Kidney epithelial cell (primary cell): ENCODE measurements around the gene LIN52. TPM values are rescaled to one million over a fixed set of nuclear protein-coding genes. Genes with fewer than 3 reads are reported as not detected.
A peak's percentile ranks its signal among the peaks of the same experiment; 100 is the strongest.

Experiments
- DNase-seq: peaks from one replicate; pipeline ENCODE4 v3.0.0-alpha.2; 2010; ENCODE audit warnings: low read depth
- H3K27me3 ChIP-seq: 2 replicates; pipeline ENCODE4 v1.6.0; 2011; ENCODE audit warnings: low read length; ENCODE audit not compliant: control insufficient read depth, insufficient read depth
- H3K36me3 ChIP-seq: 2 replicates; pipeline ENCODE4 v1.5.1; 2011; ENCODE audit warnings: low read length; ENCODE audit not compliant: control insufficient read depth, insufficient read depth
- H3K4me3 ChIP-seq: 2 replicates; pipeline ENCODE4 v1.5.1; 2011; ENCODE audit warnings: low read depth, mild to moderate bottlenecking, control low read depth, low read length
- total RNA-seq: library from RNA; depleted of rRNA; stranded (reverse); fragments of >200 nt; gene quantifications from 2 replicates; pipeline ENCODE4 v1.2.3, GENCODE V29; 2015
- TF ChIP-seq, protein P1 (sequence below): IDR thresholded peaks from 2 replicates; pipeline ENCODE4 v1.5.1; 2011; ENCODE audit warnings: mild to moderate bottlenecking, moderate library complexity, low read length, control low read depth, inconsistent platforms; ENCODE audit not compliant: insufficient read depth, poor library complexity, severe bottlenecking

Gene LIN52
- total RNA-seq, 1 donor from 2014 or later = 7.8 TPM

DNA sequence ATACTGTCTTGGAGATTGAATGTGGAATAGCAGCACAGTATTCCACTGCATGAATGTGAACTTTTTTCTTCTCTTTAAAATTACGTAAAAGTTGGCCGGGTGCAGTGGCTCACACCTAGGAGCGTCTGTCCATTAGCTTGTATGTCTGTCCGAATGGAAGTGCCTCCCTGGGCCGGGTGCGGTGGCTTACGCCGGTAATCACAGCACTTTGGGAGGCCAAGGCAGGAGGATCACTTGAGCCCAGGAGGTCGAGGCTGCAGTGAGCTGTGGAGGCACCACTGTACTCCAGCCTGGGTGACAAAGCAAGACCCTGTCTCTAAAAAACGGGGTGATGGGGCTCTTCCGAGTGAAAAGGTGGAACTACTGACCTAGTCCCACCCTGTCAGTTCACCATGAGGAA, 131.9 kb downstream of the LIN52 start:
- TF ChIP-seq, protein P1, sequence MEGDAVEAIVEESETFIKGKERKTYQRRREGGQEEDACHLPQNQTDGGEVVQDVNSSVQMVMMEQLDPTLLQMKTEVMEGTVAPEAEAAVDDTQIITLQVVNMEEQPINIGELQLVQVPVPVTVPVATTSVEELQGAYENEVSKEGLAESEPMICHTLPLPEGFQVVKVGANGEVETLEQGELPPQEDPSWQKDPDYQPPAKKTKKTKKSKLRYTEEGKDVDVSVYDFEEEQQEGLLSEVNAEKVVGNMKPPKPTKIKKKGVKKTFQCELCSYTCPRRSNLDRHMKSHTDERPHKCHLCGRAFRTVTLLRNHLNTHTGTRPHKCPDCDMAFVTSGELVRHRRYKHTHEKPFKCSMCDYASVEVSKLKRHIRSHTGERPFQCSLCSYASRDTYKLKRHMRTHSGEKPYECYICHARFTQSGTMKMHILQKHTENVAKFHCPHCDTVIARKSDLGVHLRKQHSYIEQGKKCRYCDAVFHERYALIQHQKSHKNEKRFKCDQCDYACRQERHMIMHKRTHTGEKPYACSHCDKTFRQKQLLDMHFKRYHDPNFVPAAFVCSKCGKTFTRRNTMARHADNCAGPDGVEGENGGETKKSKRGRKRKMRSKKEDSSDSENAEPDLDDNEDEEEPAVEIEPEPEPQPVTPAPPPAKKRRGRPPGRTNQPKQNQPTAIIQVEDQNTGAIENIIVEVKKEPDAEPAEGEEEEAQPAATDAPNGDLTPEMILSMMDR = no peak
- H3K4me3 ChIP-seq = no peak overlapping the region
- H3K36me3 ChIP-seq = no peaks in the 10 kb centered on the region
- DNase-seq = no peak
- H3K27me3 ChIP-seq = peaks cover 33% of the 10 kb centered on the region

DNA sequence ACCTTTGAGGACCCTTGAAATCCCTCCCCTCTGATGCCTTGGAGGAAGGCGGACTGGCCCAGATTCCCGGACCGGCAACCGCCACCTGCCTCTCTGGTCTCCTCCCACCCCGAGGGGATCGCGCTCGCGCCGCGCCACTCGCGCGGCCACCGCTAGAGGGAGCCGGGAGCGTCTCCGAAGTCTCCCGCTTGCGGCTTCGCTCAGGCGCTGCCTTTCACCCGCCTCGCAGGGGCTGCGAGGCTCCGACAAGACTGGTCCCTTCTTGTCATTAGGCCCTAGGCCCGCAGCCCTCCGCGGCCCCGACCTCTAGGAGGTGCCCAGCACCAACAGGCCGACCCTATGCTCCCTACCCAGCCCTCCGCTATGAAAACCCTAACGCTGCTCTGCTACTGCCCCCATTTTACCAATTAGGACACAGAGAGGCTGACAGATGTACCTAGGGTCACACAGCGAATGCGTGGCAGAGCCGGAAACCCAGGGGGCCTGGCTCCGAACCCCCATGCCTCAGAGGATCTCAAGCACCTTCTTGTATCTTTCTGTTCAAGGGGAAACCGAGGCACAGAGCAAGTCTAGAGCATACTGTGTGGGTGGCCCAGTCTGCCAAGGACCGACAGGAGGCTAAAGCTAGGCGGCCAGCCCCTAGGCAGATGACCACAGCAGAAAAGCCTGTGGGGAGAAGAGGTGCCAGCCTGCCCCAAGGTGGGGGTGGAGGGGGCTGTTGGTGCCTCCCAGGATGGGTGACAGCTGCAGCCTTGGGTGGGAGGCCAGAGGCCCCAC, 133.1 kb downstream of the LIN52 start:
- H3K27me3 ChIP-seq = peaks cover 33% of the 10 kb centered on the region
- H3K4me3 ChIP-seq = no peak overlapping the region
- DNase-seq = peak; percentile 23
- TF ChIP-seq, protein P1 = peak; percentile 99
- H3K36me3 ChIP-seq = no peaks in the 10 kb centered on the region

GRCh38 chr14:74218462-74218861, 133.7 kb downstream of the LIN52 start:
- H3K4me3 ChIP-seq = no peak overlapping the region
- peaks cover 33% of the 10 kb centered on the region for H3K27me3 ChIP-seq
- no peaks in the 10 kb centered on the region for H3K36me3 ChIP-seq
- TF ChIP-seq, protein P1 = no peak
- no peak for DNase-seq

- TF ChIP-seq, protein P1 = no peak
- DNase-seq = no peak
- Histone ChIP-seq H3K27me3 (peaks cover 27% of the 10 kb centered on the region), H3K4me3 (no peak overlapping the region), H3K36me3 (no peaks in the 10 kb centered on the region)
Measured at GRCh38 chr14:74219277-74220205, 134.8 kb downstream of the LIN52 start.

DNA sequence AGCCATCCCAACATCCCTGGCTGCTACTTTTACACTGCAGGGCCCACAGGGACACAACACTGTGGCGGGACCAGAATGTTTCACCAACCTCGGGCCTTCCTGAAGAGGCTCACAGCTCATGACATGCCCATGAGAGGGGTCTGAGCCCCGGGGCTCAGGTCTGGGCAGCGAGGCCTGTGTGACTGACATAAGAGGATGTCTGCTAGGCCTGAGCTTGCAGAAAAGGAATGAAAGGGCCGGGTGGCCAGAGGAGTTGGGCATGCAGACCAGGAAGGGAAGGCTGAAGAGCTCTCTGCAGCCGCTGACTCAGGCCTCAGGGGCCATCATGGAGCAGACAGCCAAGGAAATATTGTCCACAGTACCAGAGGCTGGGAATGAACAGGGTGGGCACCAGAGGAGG, 136.2 kb downstream of the LIN52 start:
- Histone ChIP-seq H3K27me3 (peaks cover 23% of the 10 kb centered on the region), H3K36me3 (no peaks in the 10 kb centered on the region), H3K4me3 (no peak overlapping the region)
- TF ChIP-seq, protein P1 = no peak
- DNase-seq = no peak
